ENCODE data around the gene PTPN3. TPM values are rescaled to one million over a fixed set of nuclear protein-coding genes. Genes with fewer than 3 reads are reported as not detected.
A peak's percentile ranks its signal among the peaks of the same experiment; 100 is the strongest.

The PTPN3 gene
- total RNA-seq, 1 donor from 2014 or later = 7.8 TPM

DNA sequence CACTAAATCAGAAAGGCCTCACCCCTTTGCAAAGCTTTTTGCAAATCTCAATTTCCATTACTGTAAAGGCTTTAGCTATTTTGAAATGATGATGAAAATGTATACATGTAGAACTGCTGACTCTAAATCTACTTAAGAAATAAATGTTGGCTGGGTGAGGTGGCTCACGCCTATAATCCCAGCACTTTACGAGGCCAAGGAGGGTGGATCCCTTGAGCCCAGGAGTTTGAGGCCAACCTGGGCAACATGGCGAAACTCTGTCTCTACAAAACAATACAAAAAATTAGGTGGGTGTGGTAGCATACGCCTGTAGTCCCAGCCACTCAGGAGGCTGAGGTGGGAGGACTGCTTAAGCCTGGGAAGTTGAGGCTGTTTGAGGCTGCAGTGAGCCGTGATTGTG, 64.6 kb downstream of the PTPN3 start:
- Histone ChIP-seq H3K9ac (ENCODE audit: low read depth in 1 of 3, low read length in 3 of 3) (no peak overlapping the region), H3K4me1 (ENCODE audit: control insufficient read depth in 3 of 3, insufficient read depth in 3 of 3, low read length in 3 of 3) (peaks cover 7 to 16% (median 12%) of the 10 kb centered on the region in 3 donors), H3K9me3 (ENCODE audit: control insufficient read depth in 3 of 3, low read length in 3 of 3) (no peaks in the 10 kb centered on the region), H3K4me3 (ENCODE audit: low read length in 3 of 3) (no peak overlapping the region), H3K36me3 (ENCODE audit: control insufficient read depth in 3 of 3, insufficient read depth in 3 of 3, low read length in 3 of 3) (peaks cover 0 to 21% (median 0%) of the 10 kb centered on the region in 3 donors), H3K27ac (ENCODE audit: low read depth, low read length) (no peak overlapping the region), H3K27me3 (ENCODE audit: control insufficient read depth in 3 of 3, insufficient read depth in 3 of 3, low read length in 3 of 3) (no peaks in the 10 kb centered on the region)

DNA sequence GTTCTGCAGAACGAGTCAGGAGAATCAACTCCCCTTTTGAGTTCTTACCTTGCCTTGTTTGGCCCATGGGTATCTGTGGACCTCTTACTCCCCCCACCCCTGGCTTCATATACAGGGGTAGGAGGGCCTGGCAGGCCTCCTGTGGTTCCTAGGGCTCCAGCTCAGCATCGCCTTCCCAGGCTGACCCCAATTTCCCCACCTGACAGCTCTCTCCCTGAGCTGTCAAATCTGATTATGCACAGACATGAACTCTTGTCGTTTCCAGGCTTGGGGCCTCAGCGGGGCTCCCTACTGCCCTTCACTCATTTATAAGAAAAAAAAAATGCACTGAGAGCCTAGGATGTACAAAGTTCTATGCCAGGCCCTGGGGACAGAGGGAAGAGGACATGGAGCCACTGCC, 67.9 kb downstream of the PTPN3 start:
- Histone ChIP-seq H3K27ac (ENCODE audit: low read depth, low read length) (no peak overlapping the region), H3K4me3 (ENCODE audit: low read length in 3 of 3) (no peak overlapping the region), H3K27me3 (ENCODE audit: control insufficient read depth in 3 of 3, insufficient read depth in 3 of 3, low read length in 3 of 3) (no peaks in the 10 kb centered on the region), H3K9me3 (ENCODE audit: control insufficient read depth in 3 of 3, low read length in 3 of 3) (no peaks in the 10 kb centered on the region), H3K4me1 (ENCODE audit: control insufficient read depth in 3 of 3, insufficient read depth in 3 of 3, low read length in 3 of 3) (peaks cover 0 to 5% (median 0%) of the 10 kb centered on the region in 3 donors), H3K36me3 (ENCODE audit: control insufficient read depth in 3 of 3, insufficient read depth in 3 of 3, low read length in 3 of 3) (peaks cover 2 to 29% (median 4%) of the 10 kb centered on the region in 3 donors), H3K9ac (ENCODE audit: low read depth in 1 of 3, low read length in 3 of 3) (no peak overlapping the region)

DNA sequence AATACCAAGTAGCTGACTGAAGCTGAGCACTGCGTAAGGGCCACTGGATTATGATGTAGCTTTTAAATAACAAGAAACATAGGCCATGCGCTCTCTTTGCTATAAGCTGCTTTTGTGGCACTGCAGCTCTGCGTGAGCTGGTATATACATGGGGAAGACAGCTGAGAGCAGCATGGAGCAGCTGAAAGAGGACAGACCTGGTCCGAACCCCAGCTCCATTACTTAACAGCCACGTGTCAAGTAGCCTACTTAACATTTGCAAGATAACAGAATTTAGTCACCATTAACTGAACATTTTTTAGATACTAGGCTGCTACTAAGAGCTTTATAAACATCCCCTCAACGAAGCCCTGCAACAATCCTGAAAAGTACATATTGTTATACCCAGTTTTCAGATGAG, 69.3 kb downstream of the PTPN3 start:
- Histone ChIP-seq H3K4me1 (ENCODE audit: control insufficient read depth in 3 of 3, insufficient read depth in 3 of 3, low read length in 3 of 3) (peaks cover 0 to 12% (median 7%) of the 10 kb centered on the region in 3 donors), H3K9me3 (ENCODE audit: control insufficient read depth in 3 of 3, low read length in 3 of 3) (no peaks in the 10 kb centered on the region), H3K27ac (ENCODE audit: low read depth, low read length) (no peak overlapping the region), H3K27me3 (ENCODE audit: control insufficient read depth in 3 of 3, insufficient read depth in 3 of 3, low read length in 3 of 3) (no peaks in the 10 kb centered on the region), H3K36me3 (ENCODE audit: control insufficient read depth in 3 of 3, insufficient read depth in 3 of 3, low read length in 3 of 3) (peaks cover 2 to 29% (median 4%) of the 10 kb centered on the region in 3 donors), H3K4me3 (ENCODE audit: low read length in 3 of 3) (no peak overlapping the region), H3K9ac (ENCODE audit: low read depth in 1 of 3, low read length in 3 of 3) (no peak overlapping the region)

DNA sequence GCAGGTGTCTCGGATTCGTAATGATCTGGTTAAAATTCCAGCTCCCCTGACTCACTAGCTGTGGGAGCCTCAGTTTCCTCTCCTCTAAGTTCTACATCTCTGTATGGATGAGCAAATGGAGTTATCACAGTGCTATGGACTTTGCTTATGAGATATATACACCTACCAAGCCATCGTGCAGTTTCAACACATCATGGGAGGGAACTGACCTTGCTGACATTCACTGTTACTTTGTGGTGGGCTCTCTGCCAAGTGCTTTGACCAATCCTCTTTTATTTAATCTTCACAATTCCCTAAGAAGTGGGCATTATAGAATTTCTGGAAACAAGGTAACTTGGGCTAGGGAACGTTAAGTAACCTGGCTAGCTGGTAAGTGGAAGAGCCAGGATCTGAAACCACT, 70.2 kb downstream of the PTPN3 start:
- H3K9me3 ChIP-seq (ENCODE audit: control insufficient read depth in 3 of 3, low read length in 3 of 3) = no peaks in the 10 kb centered on the region
- H3K27ac ChIP-seq (ENCODE audit: low read depth, low read length) = no peak overlapping the region
- H3K9ac ChIP-seq (ENCODE audit: low read depth in 1 of 3, low read length in 3 of 3) = no peak overlapping the region
- no peaks in the 10 kb centered on the region for H3K27me3 ChIP-seq (ENCODE audit: control insufficient read depth in 3 of 3, insufficient read depth in 3 of 3, low read length in 3 of 3)
- H3K36me3 ChIP-seq (ENCODE audit: control insufficient read depth in 3 of 3, insufficient read depth in 3 of 3, low read length in 3 of 3) = peaks cover 2 to 27% (median 4%) of the 10 kb centered on the region in 3 donors
- no peak overlapping the region for H3K4me3 ChIP-seq (ENCODE audit: low read length in 3 of 3)
- peaks cover 0 to 20% (median 14%) of the 10 kb centered on the region in 3 donors for H3K4me1 ChIP-seq (ENCODE audit: control insufficient read depth in 3 of 3, insufficient read depth in 3 of 3, low read length in 3 of 3)

DNA sequence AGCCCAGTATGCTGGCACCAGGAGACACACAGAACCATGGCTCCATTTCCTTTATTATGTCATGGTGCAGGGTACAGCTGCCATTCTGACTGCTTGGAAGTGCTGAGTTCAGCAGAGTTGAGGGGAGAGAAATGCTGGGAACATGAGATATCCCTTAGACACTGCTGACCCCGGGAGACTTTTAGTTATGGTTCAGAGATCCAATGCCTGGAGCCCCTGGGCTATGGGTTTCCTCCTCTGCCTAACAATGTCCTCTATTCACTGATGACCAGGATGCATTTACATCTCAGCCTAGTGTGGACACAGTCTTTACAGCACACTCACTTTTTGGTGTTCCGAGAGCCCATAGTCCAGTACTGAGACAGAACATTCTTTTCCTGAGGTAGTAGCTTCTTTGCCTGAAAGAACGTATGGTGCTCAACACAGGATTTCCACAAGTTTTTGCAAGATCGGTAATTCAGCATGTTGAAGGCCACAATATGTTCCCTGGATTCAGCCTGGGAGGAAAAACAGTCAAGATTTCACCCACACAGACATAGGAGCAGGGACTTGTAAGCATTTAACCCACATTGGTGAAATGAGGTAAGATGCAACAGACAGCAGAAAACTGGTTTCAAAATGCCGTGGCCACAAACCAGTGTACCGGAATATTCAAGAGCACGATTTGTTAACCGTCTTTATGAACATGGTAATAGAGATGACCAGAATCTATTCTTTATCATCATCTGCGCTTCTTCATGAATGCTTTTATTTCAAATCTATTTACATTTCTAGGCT, 71.3 kb downstream of the PTPN3 start:
- peaks cover 2 to 18% (median 4%) of the 10 kb centered on the region in 3 donors for H3K36me3 ChIP-seq (ENCODE audit: control insufficient read depth in 3 of 3, insufficient read depth in 3 of 3, low read length in 3 of 3)

DNA sequence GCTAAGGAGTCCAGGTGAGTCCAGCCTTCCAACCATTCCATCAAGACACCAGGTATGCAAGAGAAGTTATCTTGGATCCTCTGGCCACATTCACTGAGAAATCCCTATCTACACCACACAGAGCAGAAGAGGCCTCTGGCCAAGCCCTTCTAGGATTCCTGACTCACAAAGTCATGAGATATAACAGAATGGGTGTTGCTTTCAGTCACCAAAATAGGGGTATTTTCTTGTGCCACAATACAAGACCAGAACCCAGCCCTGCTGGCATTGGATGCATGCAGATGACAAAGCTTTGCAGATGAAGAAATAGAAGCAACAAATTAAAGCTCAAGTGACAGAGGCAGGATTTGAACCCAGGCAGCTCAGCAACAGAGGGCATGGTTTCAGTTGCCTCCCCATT, 73.5 kb downstream of the PTPN3 start:
- H3K4me3 ChIP-seq (ENCODE audit: low read length in 3 of 3) = no peak overlapping the region
- no peak overlapping the region for H3K9ac ChIP-seq (ENCODE audit: low read depth in 1 of 3, low read length in 3 of 3)
- H3K27ac ChIP-seq (ENCODE audit: low read depth, low read length) = peak overlapping the region; percentile 92
- H3K4me1 ChIP-seq (ENCODE audit: control insufficient read depth in 3 of 3, insufficient read depth in 3 of 3, low read length in 3 of 3) = peaks cover 6 to 40% (median 28%) of the 10 kb centered on the region in 3 donors
- no peaks in the 10 kb centered on the region for H3K9me3 ChIP-seq (ENCODE audit: control insufficient read depth in 3 of 3, low read length in 3 of 3)
- peaks cover 2 to 12% (median 7%) of the 10 kb centered on the region in 3 donors for H3K36me3 ChIP-seq (ENCODE audit: control insufficient read depth in 3 of 3, insufficient read depth in 3 of 3, low read length in 3 of 3)
- no peaks in the 10 kb centered on the region for H3K27me3 ChIP-seq (ENCODE audit: control insufficient read depth in 3 of 3, insufficient read depth in 3 of 3, low read length in 3 of 3)

More for the DNA sequence above, 71.3 kb downstream of the PTPN3 start:
- no peaks in the 10 kb centered on the region for H3K9me3 ChIP-seq (ENCODE audit: control insufficient read depth in 3 of 3, low read length in 3 of 3)
- no peak overlapping the region for H3K27ac ChIP-seq (ENCODE audit: low read depth, low read length)
- no peaks in the 10 kb centered on the region for H3K27me3 ChIP-seq (ENCODE audit: control insufficient read depth in 3 of 3, insufficient read depth in 3 of 3, low read length in 3 of 3)
- peaks cover 3 to 31% (median 24%) of the 10 kb centered on the region in 3 donors for H3K4me1 ChIP-seq (ENCODE audit: control insufficient read depth in 3 of 3, insufficient read depth in 3 of 3, low read length in 3 of 3)
- no peak overlapping the region for H3K4me3 ChIP-seq (ENCODE audit: low read length in 3 of 3)
- H3K9ac ChIP-seq (ENCODE audit: low read depth in 1 of 3, low read length in 3 of 3) = no peak overlapping the region

DNA sequence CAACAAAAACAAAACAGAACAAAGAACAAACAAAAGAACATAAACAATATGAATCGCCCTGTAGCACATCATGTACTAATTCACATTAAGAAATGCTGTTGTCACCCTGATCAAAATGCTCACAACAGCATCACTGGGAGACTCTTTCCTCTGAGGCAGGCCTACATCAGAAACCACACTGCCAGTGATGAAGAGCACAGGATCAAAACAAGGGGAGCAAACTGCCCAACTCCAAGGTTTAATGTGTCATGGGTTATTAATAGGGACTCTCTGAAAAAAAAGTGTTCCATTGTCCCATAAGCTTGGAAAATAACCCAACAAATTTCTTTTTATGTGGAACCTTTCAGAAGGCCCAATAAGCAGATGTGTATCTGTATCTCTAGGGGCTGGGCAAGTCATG, 74.2 kb downstream of the PTPN3 start:
- H3K4me3 ChIP-seq (ENCODE audit: low read length in 3 of 3) = no peak overlapping the region
- no peaks in the 10 kb centered on the region for H3K27me3 ChIP-seq (ENCODE audit: control insufficient read depth in 3 of 3, insufficient read depth in 3 of 3, low read length in 3 of 3)
- H3K36me3 ChIP-seq (ENCODE audit: control insufficient read depth in 3 of 3, insufficient read depth in 3 of 3, low read length in 3 of 3) = peaks cover 2 to 15% (median 7%) of the 10 kb centered on the region in 3 donors
- peak overlapping the region; percentile 92 for H3K27ac ChIP-seq (ENCODE audit: low read depth, low read length)
- no peaks in the 10 kb centered on the region for H3K9me3 ChIP-seq (ENCODE audit: control insufficient read depth in 3 of 3, low read length in 3 of 3)
- no peak overlapping the region for H3K9ac ChIP-seq (ENCODE audit: low read depth in 1 of 3, low read length in 3 of 3)
- H3K4me1 ChIP-seq (ENCODE audit: control insufficient read depth in 3 of 3, insufficient read depth in 3 of 3, low read length in 3 of 3) = peaks cover 12 to 44% (median 32%) of the 10 kb centered on the region in 3 donors

DNA sequence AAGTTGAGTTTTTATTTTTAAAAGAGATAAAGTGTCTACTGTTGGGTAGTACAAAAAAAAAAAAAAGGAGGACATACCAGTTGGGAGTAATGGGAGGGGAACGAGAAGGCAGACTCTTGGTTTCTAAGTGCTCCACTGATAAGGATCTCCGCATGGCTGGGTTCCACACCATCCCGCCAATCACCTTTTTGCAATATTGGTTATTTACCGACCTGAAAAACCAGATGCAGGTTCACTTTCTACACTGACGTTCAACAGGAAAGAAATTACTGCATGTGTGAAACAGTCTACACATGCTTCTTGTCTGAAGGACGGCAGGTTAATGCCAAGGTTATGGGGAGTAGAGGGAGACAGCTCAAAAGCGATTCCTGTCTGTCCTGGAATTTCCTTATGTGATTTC, 75.5 kb downstream of the PTPN3 start:
- Histone ChIP-seq H3K36me3 (ENCODE audit: control insufficient read depth in 3 of 3, insufficient read depth in 3 of 3, low read length in 3 of 3) (peaks cover 2 to 16% (median 11%) of the 10 kb centered on the region in 3 donors), H3K9ac (ENCODE audit: low read depth in 1 of 3, low read length in 3 of 3) (no peak overlapping the region), H3K27ac (ENCODE audit: low read depth, low read length) (peak overlapping the region; percentile 92), H3K4me3 (ENCODE audit: low read length in 3 of 3) (no peak overlapping the region), H3K9me3 (ENCODE audit: control insufficient read depth in 3 of 3, low read length in 3 of 3) (no peaks in the 10 kb centered on the region), H3K4me1 (ENCODE audit: control insufficient read depth in 3 of 3, insufficient read depth in 3 of 3, low read length in 3 of 3) (peaks cover 21 to 56% (median 40%) of the 10 kb centered on the region in 3 donors), H3K27me3 (ENCODE audit: control insufficient read depth in 3 of 3, insufficient read depth in 3 of 3, low read length in 3 of 3) (no peaks in the 10 kb centered on the region)

DNA sequence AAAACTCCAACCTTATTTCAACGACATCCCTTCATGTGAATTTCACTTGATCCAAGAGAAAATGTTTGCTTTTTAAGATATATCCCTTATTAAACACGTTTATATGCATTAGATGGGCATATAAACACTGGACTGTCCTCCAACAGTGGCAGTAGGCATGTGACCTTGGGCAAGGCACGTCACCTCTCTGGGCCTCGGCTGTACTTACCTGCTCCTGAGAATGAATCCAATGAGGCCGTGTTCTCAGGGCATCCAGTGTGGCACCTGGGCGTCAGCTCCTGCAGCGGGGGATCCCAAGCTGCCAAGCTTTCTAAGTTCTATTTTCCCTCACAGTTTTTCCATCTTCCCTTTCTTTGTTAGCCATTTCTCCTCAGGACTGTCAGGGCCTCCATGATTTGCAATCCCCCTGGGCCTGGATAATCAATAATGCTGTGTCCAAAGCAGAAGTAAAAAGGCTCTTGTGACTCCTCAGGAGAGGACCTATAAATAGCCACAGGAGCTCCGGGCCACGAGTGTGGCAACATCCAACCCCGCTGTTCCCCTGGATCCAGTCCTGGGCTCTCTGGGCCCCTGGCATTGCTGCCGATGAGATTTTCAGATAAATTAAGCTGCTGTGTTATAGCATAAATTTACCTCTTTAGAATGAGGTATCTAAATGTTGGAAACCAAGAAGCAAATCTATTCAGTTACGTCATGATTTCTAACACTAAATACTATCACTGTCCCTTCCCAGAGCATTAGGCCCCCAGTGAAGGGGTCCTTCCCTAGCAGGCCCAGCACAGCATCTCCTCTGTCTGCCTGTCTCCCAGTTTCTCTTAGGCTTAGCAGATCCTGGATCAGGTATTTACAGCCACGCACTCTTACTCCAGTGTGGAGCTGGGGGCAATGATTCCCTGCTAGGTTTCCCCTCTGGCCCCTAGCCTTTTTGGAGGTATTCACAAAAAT, 76.8 kb downstream of the PTPN3 start:
- Histone ChIP-seq H3K4me1 (ENCODE audit: control insufficient read depth in 3 of 3, insufficient read depth in 3 of 3, low read length in 3 of 3) (peaks cover 32 to 67% (median 48%) of the 10 kb centered on the region in 3 donors), H3K4me3 (ENCODE audit: low read length in 3 of 3) (peak overlapping the region; percentile 77 to 86 (median 83)), H3K9ac (ENCODE audit: low read depth in 1 of 3, low read length in 3 of 3) (peak overlapping the region; percentile 75 to 90 (median 78)), H3K27ac (ENCODE audit: low read depth, low read length) (peak overlapping the region; percentile 92), H3K9me3 (ENCODE audit: control insufficient read depth in 3 of 3, low read length in 3 of 3) (no peaks in the 10 kb centered on the region), H3K36me3 (ENCODE audit: control insufficient read depth in 3 of 3, insufficient read depth in 3 of 3, low read length in 3 of 3) (peaks cover 0 to 7% (median 5%) of the 10 kb centered on the region in 3 donors), H3K27me3 (ENCODE audit: control insufficient read depth in 3 of 3, insufficient read depth in 3 of 3, low read length in 3 of 3) (no peaks in the 10 kb centered on the region)

Measured in skeletal muscle tissue (tissue), 4 donors.